CD4-positive, alpha-beta T cell treated with Interleukin-10 for 1 hour (primary cell): ENCODE measurements around the gene TMC5.
"Not testable (repeated sequence)": the region's sequence is repeated elsewhere in the genome, so short reads cannot be mapped to it uniquely, and the experiment has no call there.

ENCODE experiments used
- DNase-seq: peaks from one replicate; pipeline ENCODE4 v3.0.0-alpha.2; 2020

The TMC5 gene

GRCh38 chr16:19512297-19512696 lies 94.6 kb downstream of the TMC5 start:
- no peak for DNase-seq

GRCh38 chr16:19513377-19514053 lies 95.8 kb downstream of the TMC5 start:
- no peak for DNase-seq

- no peak for DNase-seq
Measured at GRCh38 chr16:19515757-19516156, 98.1 kb downstream of the TMC5 start.

- DNase-seq, result no peak
Measured at GRCh38 chr16:19517424-19518089, 99.9 kb downstream of the TMC5 start.

- no peak for DNase-seq
Measured at GRCh38 chr16:19518388-19518787, 100.7 kb downstream of the TMC5 start.

GRCh38 chr16:19520861-19521331 lies 103.2 kb downstream of the TMC5 start:
- DNase-seq, result no peak

GRCh38 chr16:19521471-19522396 lies 104.1 kb downstream of the TMC5 start, which contains the start of gene GDE1:
Gene GDE1 (minus strand): TSS chr16:19522098. CDS start chr16:19521964, 134 bp downstream.
- peak; percentile 94 for DNase-seq

- DNase-seq, result no peak
Measured at GRCh38 chr16:19522397-19522732, 104.7 kb downstream of the TMC5 start.

GRCh38 chr16:19522760-19523159 lies 105.1 kb downstream of the TMC5 start:
- no peak for DNase-seq

- DNase-seq, result no peak
Measured at GRCh38 chr16:19523184-19523558, 105.5 kb downstream of the TMC5 start.

- peak; percentile 95 for DNase-seq
Measured at GRCh38 chr16:19523559-19524355, 106.1 kb downstream of the TMC5 start, which contains the start of gene CCP110. Gene CCP110 (plus strand): TSS chr16:19523942. CDS start chr16:19527882, 3,940 bp downstream.

- DNase-seq, result no peak
Measured at GRCh38 chr16:19524356-19524615, 106.6 kb downstream of the TMC5 start.

GRCh38 chr16:19524616-19525384 lies 107.1 kb downstream of the TMC5 start:
- DNase-seq, result no peak

GRCh38 chr16:19525385-19525723 lies 107.7 kb downstream of the TMC5 start:
- no peak for DNase-seq

GRCh38 chr16:19527161-19527560 lies 109.5 kb downstream of the TMC5 start:
- DNase-seq, result no peak

- no peak for DNase-seq
Measured at GRCh38 chr16:19528666-19529065, 111.0 kb downstream of the TMC5 start.

GRCh38 chr16:19532601-19533000 lies 114.9 kb downstream of the TMC5 start:
- no peak for DNase-seq

GRCh38 chr16:19540241-19540970 lies 122.7 kb downstream of the TMC5 start:
- DNase-seq, result no peak

- DNase-seq, result no peak
Measured at GRCh38 chr16:19542138-19542821, 124.6 kb downstream of the TMC5 start.

- DNase-seq, result not testable (repeated sequence)
Measured at GRCh38 chr16:19543278-19543996, 125.8 kb downstream of the TMC5 start.
